ENCODE measurements around the gene OSBPL2.

Gene OSBPL2

GRCh38 chr20:62201173-62202082 lies 36.9 kb upstream of the OSBPL2 start:
- no peak for TF ChIP-seq USF1 (IDR thresholded peaks at IDR 0.05)
- TF ChIP-seq RAD21 (IDR thresholded peaks at IDR 0.05; ENCODE audit: low read depth), result no peak
- TF ChIP-seq NFIC (IDR thresholded peaks at IDR 0.05), result no peak
- no peak for TF ChIP-seq FOXM1 (IDR thresholded peaks at IDR 0.05; ENCODE audit: borderline replicate concordance, low read depth)
- TF ChIP-seq YY1 (IDR thresholded peaks at IDR 0.05; ENCODE audit: low read depth), result no peak
- no peak for TF ChIP-seq ZBTB7A (IDR thresholded peaks at IDR 0.05; ENCODE audit: low read depth)
- TF ChIP-seq REST (IDR thresholded peaks at IDR 0.05; ENCODE audit: low read depth), result no peak
- no peak for TF ChIP-seq CEBPB (IDR thresholded peaks at IDR 0.05)

GRCh38 chr20:62202083-62202395 lies 36.3 kb upstream of the OSBPL2 start:
- TF ChIP-seq NFIC (IDR thresholded peaks at IDR 0.05) (no peak), FOXM1 (IDR thresholded peaks at IDR 0.05; ENCODE audit: borderline replicate concordance, low read depth) (no peak), ZBTB7A (IDR thresholded peaks at IDR 0.05; ENCODE audit: low read depth) (no peak), CREB1 (IDR thresholded peaks at IDR 0.05; ENCODE audit: low read depth) (no peak), EGR1 (IDR thresholded peaks at IDR 0.05) (no peak), MAX (IDR thresholded peaks at IDR 0.05) (no peak), REST (IDR thresholded peaks at IDR 0.05; ENCODE audit: low read depth) (no peak), TCF12 (IDR thresholded peaks at IDR 0.05; ENCODE audit: low read depth) (no peak), USF1 (IDR thresholded peaks at IDR 0.05) (no peak), CEBPB (IDR thresholded peaks at IDR 0.05) (no peak), EP300 (IDR thresholded peaks at IDR 0.05; ENCODE audit: borderline replicate concordance) (no peak), RAD21 (IDR thresholded peaks at IDR 0.05; ENCODE audit: low read depth) (no peak)

GRCh38 chr20:62202676-62203377 lies 35.5 kb upstream of the OSBPL2 start:
- TF ChIP-seq YY1 (IDR thresholded peaks at IDR 0.05; ENCODE audit: low read depth) (no peak), USF1 (IDR thresholded peaks at IDR 0.05) (no peak), RAD21 (IDR thresholded peaks at IDR 0.05; ENCODE audit: low read depth) (no peak), CEBPB (IDR thresholded peaks at IDR 0.05) (no peak), TAF1 (IDR thresholded peaks at IDR 0.05; ENCODE audit: low read depth) (no peak), EGR1 (IDR thresholded peaks at IDR 0.05) (no peak), REST (IDR thresholded peaks at IDR 0.05; ENCODE audit: low read depth) (no peak), TEAD4 (IDR thresholded peaks at IDR 0.05) (no peak), CREB1 (IDR thresholded peaks at IDR 0.05; ENCODE audit: low read depth) (no peak), ZBTB7A (IDR thresholded peaks at IDR 0.05; ENCODE audit: low read depth) (no peak), TCF12 (IDR thresholded peaks at IDR 0.05; ENCODE audit: low read depth) (no peak)

All from Ishikawa (cell line).